A549 (cell line): ENCODE measurements around the gene PRKD1. TPM values are rescaled to one million over a fixed set of nuclear protein-coding genes. Genes with fewer than 3 reads are reported as not detected.

Experiments
- ATAC-seq, 2 experiments: fragments of 200-7000 bp in 1 of 2; fragments of >200 bp in 1 of 2; cut with Nextera tagmentation in 1 of 2; cut with Tn5 transposase in 1 of 2; 3 replicates each; pipeline versions ENCODE4 v1.8.0 to v1.9.1; 2018 to 2020; ENCODE audit warnings: mild to moderate bottlenecking in 1 of 2, moderate library complexity in 1 of 2
- CTCF ChIA-PET: fragments of 300-600 bp; sonication (Branson Sonifier 250); formaldehyde crosslinking; extraction: SDS; loops from one replicate; lab custom pipeline; 2021; ENCODE audit warnings: antibody characterized with exemption, inconsistent platforms; lab: Yijun Ruan, JAX
- POLR2A ChIA-PET: fragments of 350-600 bp; formaldehyde crosslinking; extraction: SDS; loops from one replicate; lab custom pipeline; 2021; ENCODE audit warnings: antibody characterized with exemption, inconsistent platforms; lab: Yijun Ruan, JAX
- DNase-seq, 2 experiments: peaks; one replicate each; pipeline versions ENCODE4 v3.0.0 to v3.0.0-alpha.2; 2011 to 2016; ENCODE audit warnings: low read depth in 1 of 2, low spot score in 1 of 2
- FAIRE-seq: peaks from 2 replicates; lab custom pipeline; 2011; peaks lifted over from hg19 to GRCh38; lab: Jason Lieb, UNC
- H3K27ac ChIP-seq, 2 experiments: fragments of >200 bp; sonication (Bioruptor Twin); formaldehyde crosslinking; 3 replicates each; pipeline ENCODE4 v1.5.1; 2016 to 2017
- H3K4me1 ChIP-seq: fragments of >200 bp; sonication (Bioruptor Twin); formaldehyde crosslinking; 3 replicates; pipeline ENCODE4 v1.6.1; 2016
- H3K4me2 ChIP-seq: fragments of >200 bp; sonication (Bioruptor Twin); formaldehyde crosslinking; 3 replicates; pipeline ENCODE4 v1.6.1; 2016
- H3K4me3 ChIP-seq: fragments of >200 bp; sonication (Bioruptor Twin); formaldehyde crosslinking; 3 replicates; pipeline ENCODE4 v1.5.1; 2016
- H3K9me3 ChIP-seq: fragments of >200 bp; sonication (Bioruptor Twin); formaldehyde crosslinking; 3 replicates; pipeline ENCODE4 v1.6.1; 2016
- CHD4 ChIP-seq: fragments of 200-600 bp; sonication (generic); IDR thresholded peaks from 2 replicates; pipeline ENCODE4 v1.6.1; 2016; ENCODE audit warnings: antibody characterized with exemption, mild to moderate bottlenecking, borderline replicate concordance
- EHMT2 ChIP-seq: fragments of 200-600 bp; sonication (generic); IDR thresholded peaks from 2 replicates; pipeline ENCODE4 v1.6.1; 2016; ENCODE audit warnings: antibody characterized with exemption, low read depth, mild to moderate bottlenecking, moderate library complexity
- EP300 ChIP-seq, 2 experiments: fragments of >200 bp; sonication (Bioruptor Twin); formaldehyde crosslinking; IDR thresholded peaks; 2 replicates in 1 of 2; 3 replicates in 1 of 2; pipeline ENCODE4 v1.6.1; 2016 to 2017
- FOSB ChIP-seq: fragments of 250-450 bp; sonication (Bioruptor Pico); IDR thresholded peaks from 2 replicates; pipeline ENCODE4 v1.5.0; 2020; ENCODE audit warnings: mild to moderate bottlenecking, moderate library complexity
- FOSL2 ChIP-seq, 2 experiments: fragments of 450-650 bp in 1 of 2; fragments of >200 bp in 1 of 2; sonication (Bioruptor Twin) in 1 of 2; formaldehyde crosslinking; IDR thresholded peaks; 2 replicates each; pipeline versions ENCODE4 v1.5.0 to v1.6.1; 2016 to 2020; ENCODE audit warnings: mild to moderate bottlenecking in 1 of 2, moderate library complexity in 1 of 2
- HDAC2 ChIP-seq: fragments of 200-600 bp; sonication (generic); IDR thresholded peaks from 2 replicates; pipeline ENCODE4 v1.6.1; 2016
- HOXB5 ChIP-seq: fragments of 250-450 bp; sonication (Bioruptor Pico); IDR thresholded peaks from 2 replicates; pipeline ENCODE4 v1.5.0; 2020; ENCODE audit warnings: mild to moderate bottlenecking, moderate library complexity
- JUN ChIP-seq, 2 experiments: fragments of >200 bp; sonication (Bioruptor Twin); formaldehyde crosslinking; IDR thresholded peaks; 2 replicates in 1 of 2; 3 replicates in 1 of 2; pipeline ENCODE4 v1.6.1; 2016 to 2017
- JUNB ChIP-seq: fragments of >200 bp; sonication (Bioruptor Twin); formaldehyde crosslinking; IDR thresholded peaks from 2 replicates; pipeline ENCODE4 v1.6.1; 2016
- KDM1A ChIP-seq: fragments of 200-600 bp; sonication (generic); IDR thresholded peaks from 2 replicates; pipeline ENCODE4 v1.6.1; 2016; ENCODE audit warnings: low read depth, mild to moderate bottlenecking
- MAFK ChIP-seq: fragments of 450-650 bp; IDR thresholded peaks from 2 replicates; pipeline ENCODE4 v1.6.1; 2014; ENCODE audit not compliant: partially characterized antibody
- PHF8 ChIP-seq: fragments of 200-600 bp; sonication (generic); IDR thresholded peaks from 2 replicates; pipeline ENCODE4 v1.6.1; 2016; ENCODE audit warnings: low read depth, mild to moderate bottlenecking, antibody characterized with exemption, moderate library complexity, borderline replicate concordance
- POLR2A ChIP-seq: IDR thresholded peaks from 2 replicates; pipeline ENCODE4 v1.6.1; 2012; ENCODE audit warnings: mild to moderate bottlenecking, low read length
- POLR2AphosphoS2 ChIP-seq: conservative IDR thresholded peaks from 2 replicates; pipeline ENCODE4 v1.6.1; 2012; ENCODE audit warnings: low read length, improper control_type of control experiment, inconsistent platforms
- RARB ChIP-seq: fragments of 250-450 bp; sonication (Bioruptor Pico); IDR thresholded peaks from 2 replicates; pipeline ENCODE4 v1.8.0; 2021; ENCODE audit warnings: mild to moderate bottlenecking, moderate library complexity
- RCOR1 ChIP-seq: fragments of 150-350 bp; IDR thresholded peaks from 2 replicates; pipeline ENCODE4 v1.6.1; 2014; ENCODE audit warnings: antibody characterized with exemption, low read length, low read depth
- RNF2 ChIP-seq: fragments of 200-600 bp; sonication (generic); IDR thresholded peaks from 2 replicates; pipeline ENCODE4 v1.6.1; 2016; ENCODE audit warnings: low read depth, mild to moderate bottlenecking, antibody characterized with exemption, moderate library complexity, borderline replicate concordance
- SMC3 ChIP-seq: fragments of >200 bp; sonication (Bioruptor Twin); formaldehyde crosslinking; IDR thresholded peaks from 3 replicates; pipeline ENCODE4 v1.6.1; 2018; ENCODE audit warnings: inconsistent platforms
- TFCP2L1 ChIP-seq: fragments of 250-450 bp; sonication (Bioruptor Pico); IDR thresholded peaks from 2 replicates; pipeline ENCODE4 v1.5.0; 2021; ENCODE audit warnings: mild to moderate bottlenecking
- ZC3H11A ChIP-seq: fragments of 450-650 bp; IDR thresholded peaks from 2 replicates; pipeline ENCODE4 v1.6.1; 2014; ENCODE audit warnings: antibody characterized with exemption, mild to moderate bottlenecking
- ZSCAN20 ChIP-seq: fragments of 250-450 bp; sonication (Bioruptor Pico); IDR thresholded peaks from 2 replicates; pipeline ENCODE4 v1.8.0; 2022; ENCODE audit warnings: mild to moderate bottlenecking, moderate library complexity
- WGBS: methylation state at CpG from one replicate; pipeline ENCODE4 v1.1.6; 2017; ENCODE audit errors: missing lambda C conversion rate; 5-methylcytosine and 5-hydroxymethylcytosine counted together
- polyA plus RNA-seq, 4 experiments: library from polyadenylated mRNA; depleted of rRNA in 3 of 4; stranded (reverse); fragments of >200 nt; fragmentation: RNase III in 1 of 4; extraction: RNeasy Plus Mini Kit Qiagen cat#74134 plus additional on column Dnase treatment in 1 of 4; gene quantifications; 2 replicates in 3 of 4; 3 replicates in 1 of 4; pipeline ENCODE4 v1.2.3, GENCODE V29; 2011 to 2017
- TF ChIP-seq, protein P1 (sequence below): fragments of 200-600 bp; sonication (generic); IDR thresholded peaks from 2 replicates; pipeline ENCODE4 v1.6.1; 2016; ENCODE audit warnings: antibody characterized with exemption, mild to moderate bottlenecking, moderate library complexity
- TF ChIP-seq, protein P2 (sequence below): IDR thresholded peaks from 2 replicates; pipeline ENCODE4 v1.6.1; 2012; ENCODE audit warnings: low read depth, borderline replicate concordance
- TF ChIP-seq, protein P3 (sequence below): fragments of 250-450 bp; sonication (Bioruptor Pico); IDR thresholded peaks from 2 replicates; pipeline ENCODE4 v1.5.0; 2020; ENCODE audit warnings: low read depth, mild to moderate bottlenecking, moderate library complexity
- TF ChIP-seq, protein P4 (sequence below): fragments of >200 bp; sonication (Bioruptor Twin); formaldehyde crosslinking; IDR thresholded peaks from 3 replicates; pipeline ENCODE4 v1.6.1; 2016
- TF ChIP-seq, protein P5 (sequence below): fragments of 250-450 bp; sonication (Bioruptor Pico); IDR thresholded peaks from 2 replicates; pipeline ENCODE4 v1.5.0; 2021; ENCODE audit warnings: mild to moderate bottlenecking, moderate library complexity, borderline replicate concordance

PRKD1 gene
- polyA plus RNA-seq, 2 of the 4 experiments (the other 2 are of a cell fraction), result 3.0 to 7.8 TPM

DNA sequence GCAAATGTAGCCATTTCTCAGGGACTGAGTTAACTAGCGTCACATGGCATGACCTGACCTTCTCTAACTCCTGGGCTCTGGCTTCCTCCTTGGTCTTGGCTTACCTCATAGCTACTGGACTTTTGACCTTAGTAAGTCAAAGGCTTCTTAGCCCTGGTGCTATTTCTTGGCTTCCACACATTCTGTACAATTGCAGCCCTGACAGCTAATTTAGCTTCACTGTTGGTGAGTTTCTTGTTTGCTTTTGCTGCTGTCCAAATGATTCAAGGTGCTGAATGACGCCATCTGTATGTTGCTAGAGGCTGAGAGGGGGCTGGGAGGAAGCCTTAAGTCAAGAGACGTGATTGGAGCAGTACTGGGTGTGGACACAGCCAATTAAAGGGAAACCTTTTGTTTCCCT lies 202.7 kb downstream of the PRKD1 start:
- WGBS, result 20% methylated on average over 3 of the region's 3 CpGs
- ATAC-seq (peak; percentile 81 to 86), FAIRE-seq (no peak)
- CTCF ChIA-PET, result no interaction called here
- Histone ChIP-seq H3K4me2 (peak overlapping the region; percentile 56), H3K27ac (no peak overlapping the region), H3K4me1 (peaks cover 25% of the 10 kb centered on the region)
- POLR2A ChIA-PET, result no interaction called here
- no peak for TF ChIP-seq ZC3H11A
- TF ChIP-seq JUN (IDR thresholded peaks at IDR 0.05), result no peak
- TF ChIP-seq CHD4, result no peak
- 0 out of 5 replicates have a peak, but pooled peaks of 1 of the 2 experiments have one; percentile 20 for TF ChIP-seq EP300 (IDR thresholded peaks at IDR 0.05)
- TF ChIP-seq ZSCAN20, result peak; percentile 70; the same call in 1 of the 2 replicates
- peak; percentile 77 for TF ChIP-seq EHMT2
- TF ChIP-seq TFCP2L1 (CRISPR knock-in tag), result no peak
- TF ChIP-seq POLR2AphosphoS2, result no peak
- no peak for TF ChIP-seq PHF8
- no peak for TF ChIP-seq POLR2A
- no peak for TF ChIP-seq SMC3
- no peak for TF ChIP-seq JUNB
- no peak for TF ChIP-seq KDM1A
- TF ChIP-seq, protein P1, sequence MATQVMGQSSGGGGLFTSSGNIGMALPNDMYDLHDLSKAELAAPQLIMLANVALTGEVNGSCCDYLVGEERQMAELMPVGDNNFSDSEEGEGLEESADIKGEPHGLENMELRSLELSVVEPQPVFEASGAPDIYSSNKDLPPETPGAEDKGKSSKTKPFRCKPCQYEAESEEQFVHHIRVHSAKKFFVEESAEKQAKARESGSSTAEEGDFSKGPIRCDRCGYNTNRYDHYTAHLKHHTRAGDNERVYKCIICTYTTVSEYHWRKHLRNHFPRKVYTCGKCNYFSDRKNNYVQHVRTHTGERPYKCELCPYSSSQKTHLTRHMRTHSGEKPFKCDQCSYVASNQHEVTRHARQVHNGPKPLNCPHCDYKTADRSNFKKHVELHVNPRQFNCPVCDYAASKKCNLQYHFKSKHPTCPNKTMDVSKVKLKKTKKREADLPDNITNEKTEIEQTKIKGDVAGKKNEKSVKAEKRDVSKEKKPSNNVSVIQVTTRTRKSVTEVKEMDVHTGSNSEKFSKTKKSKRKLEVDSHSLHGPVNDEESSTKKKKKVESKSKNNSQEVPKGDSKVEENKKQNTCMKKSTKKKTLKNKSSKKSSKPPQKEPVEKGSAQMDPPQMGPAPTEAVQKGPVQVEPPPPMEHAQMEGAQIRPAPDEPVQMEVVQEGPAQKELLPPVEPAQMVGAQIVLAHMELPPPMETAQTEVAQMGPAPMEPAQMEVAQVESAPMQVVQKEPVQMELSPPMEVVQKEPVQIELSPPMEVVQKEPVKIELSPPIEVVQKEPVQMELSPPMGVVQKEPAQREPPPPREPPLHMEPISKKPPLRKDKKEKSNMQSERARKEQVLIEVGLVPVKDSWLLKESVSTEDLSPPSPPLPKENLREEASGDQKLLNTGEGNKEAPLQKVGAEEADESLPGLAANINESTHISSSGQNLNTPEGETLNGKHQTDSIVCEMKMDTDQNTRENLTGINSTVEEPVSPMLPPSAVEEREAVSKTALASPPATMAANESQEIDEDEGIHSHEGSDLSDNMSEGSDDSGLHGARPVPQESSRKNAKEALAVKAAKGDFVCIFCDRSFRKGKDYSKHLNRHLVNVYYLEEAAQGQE, result peak; percentile 92
- TF ChIP-seq, protein P2, sequence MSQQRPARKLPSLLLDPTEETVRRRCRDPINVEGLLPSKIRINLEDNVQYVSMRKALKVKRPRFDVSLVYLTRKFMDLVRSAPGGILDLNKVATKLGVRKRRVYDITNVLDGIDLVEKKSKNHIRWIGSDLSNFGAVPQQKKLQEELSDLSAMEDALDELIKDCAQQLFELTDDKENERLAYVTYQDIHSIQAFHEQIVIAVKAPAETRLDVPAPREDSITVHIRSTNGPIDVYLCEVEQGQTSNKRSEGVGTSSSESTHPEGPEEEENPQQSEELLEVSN, result no peak
- no peak for TF ChIP-seq RNF2
- TF ChIP-seq, protein P3, sequence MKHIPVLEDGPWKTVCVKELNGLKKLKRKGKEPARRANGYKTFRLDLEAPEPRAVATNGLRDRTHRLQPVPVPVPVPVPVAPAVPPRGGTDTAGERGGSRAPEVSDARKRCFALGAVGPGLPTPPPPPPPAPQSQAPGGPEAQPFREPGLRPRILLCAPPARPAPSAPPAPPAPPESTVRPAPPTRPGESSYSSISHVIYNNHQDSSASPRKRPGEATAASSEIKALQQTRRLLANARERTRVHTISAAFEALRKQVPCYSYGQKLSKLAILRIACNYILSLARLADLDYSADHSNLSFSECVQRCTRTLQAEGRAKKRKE (CRISPR knock-in tag), result no peak
- no peak for TF ChIP-seq FOSL2 (IDR thresholded peaks at IDR 0.05)
- peak; percentile 17; the same call in 1 of the 2 replicates for TF ChIP-seq FOSL2 (CRISPR knock-in tag; IDR thresholded peaks at IDR 0.05)
- TF ChIP-seq, all 56 proteins: peak for 5
- Histone ChIP-seq H3K4me3 (no peak overlapping the region), H3K9me3 (no peaks in the 10 kb centered on the region)
- DNase-seq, result peak in 1 of 2 experiments; percentile 77

DNA sequence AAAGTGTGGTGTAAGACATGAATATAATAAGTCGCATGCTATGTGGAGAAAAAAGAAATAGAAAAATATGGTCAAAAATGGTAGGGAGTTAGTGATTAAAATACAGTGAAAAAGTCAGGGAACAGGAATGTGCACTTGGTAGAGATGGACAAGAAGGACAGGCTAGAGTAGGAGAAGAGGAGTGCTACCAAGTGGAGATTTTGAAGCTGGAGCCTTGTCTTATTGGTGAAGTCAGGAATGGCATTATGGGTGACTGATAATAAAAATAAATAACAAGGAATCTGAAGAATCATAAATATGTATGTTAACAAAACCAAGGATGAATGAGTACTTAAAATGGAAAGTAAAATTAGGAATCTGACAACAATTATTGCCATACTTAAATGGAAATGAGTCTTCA lies 204.8 kb downstream of the PRKD1 start:
- POLR2A ChIA-PET, result no interaction called here
- no peak for DNase-seq
- ATAC-seq, result no peak
- no peak overlapping the region for H3K4me3 ChIP-seq
- FAIRE-seq, result no peak
- peaks cover 25% of the 10 kb centered on the region for H3K4me1 ChIP-seq
- no peak for TF ChIP-seq FOSB (CRISPR knock-in tag)
- no peak for TF ChIP-seq HDAC2
- no peak for TF ChIP-seq FOSL2 (IDR thresholded peaks at IDR 0.05)
- no peak for TF ChIP-seq FOSL2 (CRISPR knock-in tag; IDR thresholded peaks at IDR 0.05)
- TF ChIP-seq, protein P4, sequence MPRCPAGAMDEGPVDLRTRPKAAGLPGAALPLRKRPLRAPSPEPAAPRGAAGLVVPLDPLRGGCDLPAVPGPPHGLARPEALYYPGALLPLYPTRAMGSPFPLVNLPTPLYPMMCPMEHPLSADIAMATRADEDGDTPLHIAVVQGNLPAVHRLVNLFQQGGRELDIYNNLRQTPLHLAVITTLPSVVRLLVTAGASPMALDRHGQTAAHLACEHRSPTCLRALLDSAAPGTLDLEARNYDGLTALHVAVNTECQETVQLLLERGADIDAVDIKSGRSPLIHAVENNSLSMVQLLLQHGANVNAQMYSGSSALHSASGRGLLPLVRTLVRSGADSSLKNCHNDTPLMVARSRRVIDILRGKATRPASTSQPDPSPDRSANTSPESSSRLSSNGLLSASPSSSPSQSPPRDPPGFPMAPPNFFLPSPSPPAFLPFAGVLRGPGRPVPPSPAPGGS, result no peak
- no peak for TF ChIP-seq EHMT2
- TF ChIP-seq, protein P5, sequence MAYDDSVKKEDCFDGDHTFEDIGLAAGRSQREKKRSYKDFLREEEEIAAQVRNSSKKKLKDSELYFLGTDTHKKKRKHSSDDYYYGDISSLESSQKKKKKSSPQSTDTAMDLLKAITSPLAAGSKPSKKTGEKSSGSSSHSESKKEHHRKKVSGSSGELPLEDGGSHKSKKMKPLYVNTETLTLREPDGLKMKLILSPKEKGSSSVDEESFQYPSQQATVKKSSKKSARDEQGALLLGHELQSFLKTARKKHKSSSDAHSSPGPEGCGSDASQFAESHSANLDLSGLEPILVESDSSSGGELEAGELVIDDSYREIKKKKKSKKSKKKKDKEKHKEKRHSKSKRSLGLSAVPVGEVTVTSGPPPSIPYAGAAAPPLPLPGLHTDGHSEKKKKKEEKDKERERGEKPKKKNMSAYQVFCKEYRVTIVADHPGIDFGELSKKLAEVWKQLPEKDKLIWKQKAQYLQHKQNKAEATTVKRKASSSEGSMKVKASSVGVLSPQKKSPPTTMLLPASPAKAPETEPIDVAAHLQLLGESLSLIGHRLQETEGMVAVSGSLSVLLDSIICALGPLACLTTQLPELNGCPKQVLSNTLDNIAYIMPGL (CRISPR knock-in tag), result no peak
- no peak for TF ChIP-seq HOXB5
- TF ChIP-seq RCOR1, result no peak
- TF ChIP-seq MAFK, result no peak
- no peak for TF ChIP-seq RARB (CRISPR knock-in tag)
- TF ChIP-seq, all 56 proteins: peak for 0
- Histone ChIP-seq H3K4me2 (no peak overlapping the region), H3K27ac (no peak overlapping the region), H3K9me3 (no peaks in the 10 kb centered on the region)
- CTCF ChIA-PET, result no interaction called here
- WGBS, result 88% methylated on average over 1 of the region's 1 CpG
